ENCODE data around the gene PAX2. TPM values are rescaled to one million over a fixed set of nuclear protein-coding genes. Genes with fewer than 3 reads are reported as not detected.
A peak's percentile ranks its signal among the peaks of the same experiment; 100 is the strongest.

The PAX2 gene
- total and polyA plus RNA-seq, 2 of the 8 experiments (the other 6 are each of a cell fraction or from before 2014, with no cell fraction given), result 0.02 TPM; not detected in 1

DNA sequence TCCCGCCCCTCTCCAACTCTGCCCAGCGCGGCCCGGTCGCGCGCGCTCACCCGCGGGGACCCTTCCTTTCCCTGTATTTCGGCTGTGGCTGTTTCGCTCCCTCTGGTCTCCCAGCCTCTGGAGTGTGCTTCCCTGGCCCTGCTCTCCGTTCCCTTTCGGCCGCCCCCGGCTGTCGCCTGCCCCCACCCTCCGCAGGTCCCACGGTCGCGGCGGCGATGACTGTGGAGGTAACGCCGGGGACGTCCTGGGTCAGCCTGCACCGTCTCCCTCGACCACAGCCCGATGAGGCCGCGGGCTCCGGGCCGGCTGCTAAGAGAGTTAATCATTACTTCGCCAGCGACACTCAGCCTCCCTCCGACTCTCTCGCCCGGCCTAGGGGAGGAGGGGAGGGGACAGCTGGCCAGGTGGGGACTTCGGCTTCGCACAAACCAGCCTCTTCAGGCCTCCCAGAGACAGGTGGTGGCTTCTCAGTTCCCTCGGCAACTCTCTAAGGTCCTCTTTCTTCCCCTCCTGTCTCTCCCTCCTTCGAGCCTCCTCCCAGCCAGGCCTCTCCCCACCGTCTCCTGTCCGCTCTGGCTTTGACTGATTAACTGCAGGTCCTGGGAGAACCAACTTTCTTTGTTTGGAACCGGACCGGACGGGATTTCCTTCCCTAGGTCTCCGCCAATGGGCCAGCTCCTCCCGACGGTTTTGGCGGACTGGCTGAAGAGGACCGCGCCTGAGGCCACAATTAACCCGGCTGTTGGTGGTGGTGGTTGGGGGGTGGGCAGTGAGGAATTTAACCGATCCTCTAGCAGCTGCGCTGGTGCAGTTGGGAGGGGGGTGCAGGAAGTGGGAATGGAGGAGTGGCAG is 5.6 kb upstream of the PAX2 start (continued):
- TF ChIP-seq POLR2A (IDR thresholded peaks at IDR 0.05; ENCODE audit: control extremely low read depth in 1 of 2, low read depth in 2 of 2, low read length in 2 of 2) (no peak), RNF2 (IDR thresholded peaks at IDR 0.05; ENCODE audit: borderline replicate concordance, low read depth, low read length, missing control alignments, poor library complexity, severe bottlenecking) (peak; percentile 62), RFX5 (IDR thresholded peaks at IDR 0.05; ENCODE audit: borderline replicate concordance, low read depth, low read length) (no peak), CHD2 (IDR thresholded peaks at IDR 0.05; ENCODE audit: low read length) (no peak), BRCA1 (IDR thresholded peaks at IDR 0.05; ENCODE audit: low read depth, low read length) (no peak), NRF1 (IDR thresholded peaks at IDR 0.05; ENCODE audit: low read depth, low read length) (no peak), RXRA (IDR thresholded peaks at IDR 0.05; ENCODE audit: insufficient read depth, low read depth, low read length) (no peak), TCF12 (IDR thresholded peaks at IDR 0.05; ENCODE audit: low read depth, low read length) (peak; percentile 34; the same call in 1 of the 2 replicates), BACH1 (IDR thresholded peaks at IDR 0.05; ENCODE audit: low read length) (no peak), GABPA (IDR thresholded peaks at IDR 0.05; ENCODE audit: borderline replicate concordance, insufficient read depth, low read length) (no peak), HDAC2 (IDR thresholded peaks at IDR 0.05; ENCODE audit: borderline replicate concordance in 1 of 2, low read depth in 2 of 2, low read length in 2 of 2) (no peak), ZNF274 (IDR thresholded peaks at IDR 0.05; ENCODE audit: borderline replicate concordance, extremely low read depth, low read length) (no peak), RBBP5 (IDR thresholded peaks at IDR 0.05; ENCODE audit: borderline replicate concordance, low read depth, low read length) (no peak), BCL11A (IDR thresholded peaks at IDR 0.05; ENCODE audit: low read depth in 2 of 2, low read length in 2 of 2) (no peak), JUN (IDR thresholded peaks at IDR 0.05; ENCODE audit: low read depth, low read length) (no peak), SP2 (IDR thresholded peaks at IDR 0.05; ENCODE audit: low read length) (no peak), CBX8 (IDR thresholded peaks at IDR 0.05; ENCODE audit: borderline replicate concordance, low read depth, low read length) (no peak; the same call in 1 of the 2 replicates)
- TF ChIP-seq, protein P1, sequence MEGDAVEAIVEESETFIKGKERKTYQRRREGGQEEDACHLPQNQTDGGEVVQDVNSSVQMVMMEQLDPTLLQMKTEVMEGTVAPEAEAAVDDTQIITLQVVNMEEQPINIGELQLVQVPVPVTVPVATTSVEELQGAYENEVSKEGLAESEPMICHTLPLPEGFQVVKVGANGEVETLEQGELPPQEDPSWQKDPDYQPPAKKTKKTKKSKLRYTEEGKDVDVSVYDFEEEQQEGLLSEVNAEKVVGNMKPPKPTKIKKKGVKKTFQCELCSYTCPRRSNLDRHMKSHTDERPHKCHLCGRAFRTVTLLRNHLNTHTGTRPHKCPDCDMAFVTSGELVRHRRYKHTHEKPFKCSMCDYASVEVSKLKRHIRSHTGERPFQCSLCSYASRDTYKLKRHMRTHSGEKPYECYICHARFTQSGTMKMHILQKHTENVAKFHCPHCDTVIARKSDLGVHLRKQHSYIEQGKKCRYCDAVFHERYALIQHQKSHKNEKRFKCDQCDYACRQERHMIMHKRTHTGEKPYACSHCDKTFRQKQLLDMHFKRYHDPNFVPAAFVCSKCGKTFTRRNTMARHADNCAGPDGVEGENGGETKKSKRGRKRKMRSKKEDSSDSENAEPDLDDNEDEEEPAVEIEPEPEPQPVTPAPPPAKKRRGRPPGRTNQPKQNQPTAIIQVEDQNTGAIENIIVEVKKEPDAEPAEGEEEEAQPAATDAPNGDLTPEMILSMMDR (IDR thresholded peaks at IDR 0.05; ENCODE audit: control extremely low read depth in 1 of 3, insufficient read depth in 1 of 3, low read depth in 1 of 3, low read length in 3 of 3), result no peak

Data from H1 (cell line).